GM12873 (cell line): ENCODE results near the gene PLCB1.

Source experiments
- TF ChIP-seq, protein P1 (sequence below): IDR thresholded peaks from 2 replicates; pipeline ENCODE4 v1.5.1; 2012; ENCODE audit warnings: low read depth, mild to moderate bottlenecking, moderate library complexity, low read length, control low read depth; ENCODE audit not compliant: insufficient read depth; ENCODE audit errors: missing control alignments

The PLCB1 gene

DNA sequence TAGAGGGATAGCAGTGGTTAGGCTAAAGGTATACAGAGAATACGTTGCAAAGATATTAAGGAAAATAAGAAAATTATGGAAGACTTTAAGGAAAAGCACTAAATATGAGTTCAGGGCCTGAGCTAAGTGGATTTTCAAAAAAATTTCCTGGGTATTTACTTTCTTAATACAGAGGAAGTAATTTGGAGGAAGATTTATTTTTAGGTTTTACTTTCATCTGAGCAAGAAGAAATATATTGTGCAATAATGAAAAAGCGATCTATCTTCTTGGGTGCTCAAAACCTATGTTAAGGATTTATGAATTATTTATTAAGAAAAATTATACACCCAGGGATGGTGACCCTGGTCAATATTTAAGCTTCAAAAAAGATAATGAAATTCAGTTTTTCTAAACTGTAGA is 224.7 kb downstream of the PLCB1 start:
- TF ChIP-seq, protein P1, sequence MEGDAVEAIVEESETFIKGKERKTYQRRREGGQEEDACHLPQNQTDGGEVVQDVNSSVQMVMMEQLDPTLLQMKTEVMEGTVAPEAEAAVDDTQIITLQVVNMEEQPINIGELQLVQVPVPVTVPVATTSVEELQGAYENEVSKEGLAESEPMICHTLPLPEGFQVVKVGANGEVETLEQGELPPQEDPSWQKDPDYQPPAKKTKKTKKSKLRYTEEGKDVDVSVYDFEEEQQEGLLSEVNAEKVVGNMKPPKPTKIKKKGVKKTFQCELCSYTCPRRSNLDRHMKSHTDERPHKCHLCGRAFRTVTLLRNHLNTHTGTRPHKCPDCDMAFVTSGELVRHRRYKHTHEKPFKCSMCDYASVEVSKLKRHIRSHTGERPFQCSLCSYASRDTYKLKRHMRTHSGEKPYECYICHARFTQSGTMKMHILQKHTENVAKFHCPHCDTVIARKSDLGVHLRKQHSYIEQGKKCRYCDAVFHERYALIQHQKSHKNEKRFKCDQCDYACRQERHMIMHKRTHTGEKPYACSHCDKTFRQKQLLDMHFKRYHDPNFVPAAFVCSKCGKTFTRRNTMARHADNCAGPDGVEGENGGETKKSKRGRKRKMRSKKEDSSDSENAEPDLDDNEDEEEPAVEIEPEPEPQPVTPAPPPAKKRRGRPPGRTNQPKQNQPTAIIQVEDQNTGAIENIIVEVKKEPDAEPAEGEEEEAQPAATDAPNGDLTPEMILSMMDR, result no peak

DNA sequence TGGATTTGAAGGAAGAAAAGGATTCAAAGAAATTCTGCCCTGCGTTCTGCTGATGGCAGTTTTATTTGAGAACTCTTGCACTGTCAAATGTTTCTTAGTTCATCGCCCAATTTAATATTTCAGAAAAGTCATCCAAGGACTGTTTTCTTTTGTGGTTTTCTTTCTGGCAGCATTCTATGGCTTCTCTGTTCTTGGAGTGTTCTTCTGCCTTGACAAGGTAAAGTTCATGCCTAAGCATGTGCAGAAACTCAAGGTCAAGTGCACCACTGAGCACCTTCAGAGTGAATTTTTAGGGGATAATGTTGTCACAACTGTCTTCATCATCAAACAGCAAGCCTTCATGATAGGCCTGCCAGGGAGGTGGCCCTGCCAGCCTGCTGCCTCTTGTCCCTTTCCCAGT is 225.6 kb downstream of the PLCB1 start:
- TF ChIP-seq, protein P1, result no peak

DNA sequence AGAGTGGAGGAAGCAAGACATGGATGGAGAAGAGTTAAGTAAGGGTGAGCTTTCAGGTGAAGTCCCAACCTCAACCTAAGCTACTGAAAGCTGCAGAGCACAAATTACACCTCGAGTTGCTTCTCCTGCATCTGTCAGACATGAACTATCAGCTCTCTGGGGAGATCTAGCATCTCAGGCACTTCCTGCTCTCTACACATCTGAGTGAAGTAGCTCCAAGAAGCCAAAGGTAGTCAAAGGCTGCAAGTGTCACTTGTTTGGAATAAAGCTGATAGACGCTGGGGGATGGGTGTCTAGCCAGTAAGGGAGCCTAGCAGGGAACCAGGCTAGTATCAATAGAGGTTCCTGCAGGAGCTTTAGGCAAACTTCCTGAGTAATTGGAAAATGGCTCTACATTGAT is 228.0 kb downstream of the PLCB1 start:
- TF ChIP-seq, protein P1, result no peak

GRCh38 chr20:8361006-8361652 is 229.1 kb downstream of the PLCB1 start:
- TF ChIP-seq, protein P1, result no peak

- TF ChIP-seq, protein P1, result no peak
Observed at GRCh38 chr20:8361779-8362178, 229.7 kb downstream of the PLCB1 start.

GRCh38 chr20:8362457-8362856 is 230.4 kb downstream of the PLCB1 start:
- TF ChIP-seq, protein P1, result no peak

GRCh38 chr20:8363970-8364733 is 232.1 kb downstream of the PLCB1 start:
- TF ChIP-seq, protein P1, result no peak
